HG03457 (cell line): ENCODE measurements around the gene PSMG3.

ENCODE experiments used
- ATAC-seq: cut with Tn5 transposase; IDR thresholded peaks from one replicate; pipeline ENCODE4 v1.9.1; 2021; ENCODE audit warnings: moderate number of reproducible peaks; ENCODE audit not compliant: unreplicated experiment

Gene PSMG3

DNA sequence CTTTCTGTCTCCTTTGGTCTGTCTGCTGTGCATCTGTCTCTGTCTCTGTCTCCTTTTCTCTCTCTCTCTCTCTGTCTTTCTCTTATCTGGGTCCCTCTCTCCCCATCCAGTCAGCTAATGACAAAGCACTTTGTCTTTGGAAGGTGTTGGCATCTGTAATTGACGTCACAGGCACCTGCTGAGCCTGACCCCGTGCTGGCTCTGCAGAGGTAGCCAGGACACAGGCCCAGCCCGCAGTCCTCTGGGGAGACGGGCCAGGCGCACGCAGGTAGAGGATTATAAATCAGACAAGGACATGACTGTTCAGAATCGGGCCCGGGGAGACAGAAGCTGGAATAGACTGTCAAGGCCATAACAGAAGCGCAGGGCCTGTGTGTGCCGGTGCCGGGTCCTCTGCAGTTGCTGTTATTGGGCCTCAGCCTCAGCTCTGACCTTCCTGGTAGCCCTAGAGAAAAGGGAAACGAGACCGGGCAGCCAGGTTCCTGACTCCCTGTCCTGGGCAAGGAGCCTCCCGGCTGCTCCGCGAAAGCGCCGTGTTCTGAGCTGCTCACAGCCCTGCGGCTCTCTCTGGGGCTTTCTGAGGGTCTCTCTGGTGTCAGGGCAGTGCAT is 10.7 kb upstream of the PSMG3 start:
- ATAC-seq, result no peak

DNA sequence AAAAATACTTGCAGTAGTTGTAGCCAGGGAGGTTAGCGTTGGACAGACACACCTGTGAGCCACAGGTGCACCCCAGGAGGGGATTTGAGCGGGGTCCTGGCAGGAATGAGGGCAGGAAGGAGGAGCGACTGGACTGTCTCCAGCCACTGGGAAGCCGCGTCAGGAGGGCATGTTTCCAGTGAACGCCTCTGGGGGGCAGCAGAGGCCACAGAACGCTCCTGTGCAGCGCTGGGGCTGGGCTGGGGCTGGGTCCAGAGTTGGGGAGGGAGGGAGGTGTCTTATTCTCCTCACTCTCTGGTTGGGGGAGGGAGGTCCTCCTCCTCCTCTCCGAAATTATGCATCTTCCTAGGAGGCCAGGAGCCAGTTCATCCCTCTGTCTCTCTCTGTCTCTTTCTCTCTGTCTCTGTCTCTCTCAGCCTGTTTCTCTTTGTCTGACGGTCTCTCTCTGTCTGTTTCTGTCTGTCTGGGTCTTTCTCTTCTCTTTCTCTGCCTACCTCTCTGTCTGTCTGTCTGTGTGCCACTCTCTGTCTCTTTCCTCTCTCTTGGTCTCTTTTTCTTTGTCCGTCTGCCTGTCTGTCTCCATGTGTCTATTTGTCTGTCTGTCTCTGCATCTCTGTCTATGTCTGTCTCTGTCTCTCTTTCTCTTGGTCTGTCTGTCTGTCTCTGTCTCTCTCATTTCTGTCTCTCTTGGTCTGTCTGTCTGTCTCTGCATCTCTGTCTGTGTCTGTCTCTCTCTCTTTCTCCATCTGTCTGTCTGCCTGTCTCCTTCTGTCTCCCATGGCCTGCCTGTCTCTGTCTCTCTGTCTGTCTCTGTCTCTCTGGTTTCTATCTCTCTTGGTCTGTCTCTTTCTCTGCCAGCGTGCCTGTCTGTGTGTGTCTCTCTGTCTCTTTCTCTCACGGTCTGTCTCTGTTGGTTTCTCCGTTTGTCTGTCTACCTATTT is 9.9 kb upstream of the PSMG3 start:
- no peak for ATAC-seq

- no peak for ATAC-seq
These were observed 8.7 kb upstream of the PSMG3 start for GRCh38 chr7:1578513-1578912.

- no peak for ATAC-seq
These were observed 6.9 kb upstream of the PSMG3 start for GRCh38 chr7:1576521-1577253.

GRCh38 chr7:1575809-1576208 is 6.0 kb upstream of the PSMG3 start:
- no peak for ATAC-seq

- ATAC-seq, result no peak
These were observed 2.4 kb upstream of the PSMG3 start for GRCh38 chr7:1572111-1572822.

GRCh38 chr7:1569440-1569832 is 396 bp downstream of the PSMG3 start:
- ATAC-seq, result no peak

- ATAC-seq, result no peak
These were observed 816 bp downstream of the PSMG3 start for GRCh38 chr7:1569016-1569415.

GRCh38 chr7:1567896-1568510 is 1.8 kb downstream of the PSMG3 start:
- no peak for ATAC-seq

DNA sequence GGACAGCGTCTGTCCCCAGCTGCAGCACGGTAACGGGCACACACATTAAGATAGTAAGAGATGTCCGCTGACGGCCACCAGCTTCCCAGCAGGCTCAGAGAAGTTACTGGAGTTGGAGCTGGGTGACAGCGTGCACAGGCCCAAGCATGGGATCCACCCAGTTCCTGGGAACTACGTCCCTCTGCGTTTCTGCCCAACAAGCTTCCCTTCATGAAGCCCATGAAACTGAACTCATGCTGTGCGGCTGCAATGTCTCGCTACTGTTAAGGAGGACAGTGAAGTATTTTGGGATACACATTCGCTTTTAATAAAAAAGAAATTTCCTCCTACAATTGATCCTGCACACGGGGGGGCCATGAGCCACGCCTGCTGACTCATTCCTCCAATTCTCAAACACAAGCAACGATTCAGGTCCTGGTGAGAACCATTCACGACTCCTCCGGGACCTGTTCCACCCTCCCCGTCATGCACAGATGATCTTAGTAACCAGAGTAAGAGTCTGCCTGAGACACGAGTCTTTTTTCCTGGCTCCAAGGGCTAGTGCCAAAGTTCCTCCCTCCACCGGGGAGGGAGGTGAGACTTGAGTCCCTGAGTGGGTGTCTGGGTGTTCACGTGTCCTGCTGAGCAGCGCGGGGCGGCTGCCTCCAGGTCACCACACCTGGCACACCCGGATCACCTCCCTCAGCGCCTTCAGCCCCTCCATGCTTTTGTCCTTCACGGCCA is 2.6 kb downstream of the PSMG3 start:
- no peak for ATAC-seq

GRCh38 chr7:1566687-1567048 is 3.2 kb downstream of the PSMG3 start:
- ATAC-seq, result no peak

DNA sequence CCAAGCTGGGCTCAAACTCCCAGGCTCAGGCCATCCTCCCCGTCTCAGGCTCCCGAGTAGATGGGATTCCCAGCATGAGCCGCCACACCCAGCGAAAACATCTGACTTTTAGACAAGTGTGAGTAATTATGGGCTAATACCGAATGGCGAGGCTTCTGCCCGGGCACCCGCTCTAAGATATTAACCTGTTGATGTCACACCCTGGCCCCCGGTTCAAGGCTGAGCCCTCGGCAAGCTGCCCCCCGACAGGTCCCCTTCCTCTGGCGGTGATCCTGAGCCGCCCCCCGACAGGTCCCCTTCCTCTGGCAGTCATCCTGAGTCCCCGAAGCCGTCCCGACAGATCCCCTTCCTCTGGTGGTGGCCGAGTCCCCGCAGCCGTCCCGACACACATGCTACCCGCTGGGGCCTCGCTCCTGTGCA is 5.2 kb downstream of the PSMG3 start:
- ATAC-seq, result no peak

DNA sequence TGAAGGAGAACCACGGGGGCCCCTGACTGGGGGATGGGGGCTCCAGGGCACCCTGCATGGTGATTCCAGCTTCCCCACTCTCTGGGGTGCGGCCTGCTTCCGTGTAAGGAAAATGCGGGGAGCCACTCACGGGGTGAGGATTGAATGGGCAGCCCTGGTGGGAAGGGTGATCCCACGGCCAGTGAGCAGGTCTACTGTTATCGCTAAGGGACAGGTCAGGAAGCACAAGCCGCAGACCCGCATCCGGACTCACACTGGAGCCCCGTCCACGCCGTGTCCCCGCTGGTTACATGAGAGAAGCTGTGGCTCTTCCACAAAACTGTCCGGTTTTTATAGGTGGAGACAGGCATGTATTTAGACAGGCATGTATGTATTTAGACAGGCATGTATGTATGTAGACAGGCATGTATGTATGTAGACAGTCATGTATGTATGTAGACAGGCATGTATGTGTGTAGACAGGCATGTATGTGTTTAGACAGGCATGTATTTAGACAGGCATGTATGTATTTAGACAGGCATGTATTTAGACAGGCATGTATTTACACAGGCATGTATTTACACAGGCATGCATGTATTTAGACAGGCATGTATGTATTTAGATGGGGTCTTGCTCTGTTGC is 5.7 kb downstream of the PSMG3 start:
- ATAC-seq, result no peak

DNA sequence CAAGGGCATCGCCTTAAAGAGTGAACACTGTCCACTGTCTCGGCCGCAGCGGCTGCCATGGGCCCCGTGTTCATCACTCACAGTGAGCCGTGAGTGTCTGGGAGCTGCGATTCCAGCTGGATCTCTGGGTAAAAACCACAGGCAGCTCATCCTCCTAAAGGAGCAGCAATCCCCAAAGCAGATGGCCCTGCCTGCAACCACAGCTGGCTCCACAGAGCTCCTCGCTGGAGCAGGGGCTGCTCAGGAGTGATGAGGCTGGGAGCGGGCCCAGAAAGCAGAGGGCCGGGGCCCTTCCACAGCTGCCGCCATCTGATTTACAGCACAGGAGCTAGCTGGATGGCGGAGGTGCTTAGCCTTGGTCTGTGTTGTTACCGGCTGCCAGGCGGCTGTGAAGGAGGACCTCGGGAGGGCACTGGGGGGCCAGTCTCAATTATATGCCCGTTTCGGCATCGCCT is 7.2 kb downstream of the PSMG3 start:
- ATAC-seq, result no peak

- ATAC-seq, result no peak
These were observed 7.7 kb downstream of the PSMG3 start for GRCh38 chr7:1562116-1562515.

DNA sequence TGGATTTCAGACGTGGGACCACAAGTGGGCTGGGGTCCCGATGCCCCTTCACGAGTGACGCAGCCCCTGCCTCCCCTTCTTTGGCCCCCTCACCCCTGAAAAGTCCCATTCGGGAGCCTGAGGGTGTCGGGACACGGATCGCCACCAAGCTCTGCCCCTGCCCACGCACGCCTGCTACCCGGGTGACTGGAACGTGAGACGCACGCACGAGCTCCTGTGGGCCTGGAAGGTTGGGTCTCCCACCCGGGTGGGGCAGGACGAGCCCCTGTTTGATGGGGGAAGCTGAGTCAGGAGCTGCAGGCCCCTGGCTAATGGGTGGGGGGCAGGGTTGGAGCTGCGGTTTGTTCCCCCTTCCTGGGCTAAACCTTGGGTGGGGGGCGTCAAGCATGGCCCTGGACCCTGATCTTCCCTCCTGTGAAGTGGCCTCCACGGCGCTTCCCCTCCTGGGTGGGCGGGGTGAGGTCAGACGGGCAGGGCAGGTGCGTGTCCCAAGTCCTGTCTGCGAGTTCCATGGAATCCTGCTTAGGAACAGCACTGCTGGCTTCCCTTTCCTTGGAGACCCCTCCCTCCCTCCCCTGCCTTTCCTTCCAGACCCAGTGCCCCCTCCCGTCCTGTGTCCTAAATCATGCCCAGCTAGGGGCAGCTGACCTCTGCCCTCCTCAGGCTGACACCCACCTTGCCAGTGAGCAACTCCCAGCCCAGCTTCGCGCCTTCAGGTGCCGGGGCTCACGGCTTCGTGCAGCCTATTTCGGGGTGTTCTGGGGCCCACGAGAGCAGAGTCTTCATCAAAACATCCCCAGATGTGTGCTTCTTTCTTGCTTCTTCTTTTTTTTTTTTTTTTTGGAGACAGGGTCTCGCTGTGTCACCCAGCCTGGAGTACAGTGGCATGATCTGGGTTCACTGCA is 8.5 kb downstream of the PSMG3 start:
- ATAC-seq, result no peak

- ATAC-seq, result no peak
These were observed 9.2 kb downstream of the PSMG3 start for GRCh38 chr7:1560620-1561031.
